Measurements from ENCODE around the gene CAPN7. TPM values are rescaled to one million over a fixed set of nuclear protein-coding genes. Genes with fewer than 3 reads are reported as not detected.

CAPN7 gene
- total and polyA plus RNA-seq, 8 donors, result 38.0 to 66.5 (median 51.5) TPM

GRCh38 chr3:15197340-15198029 lies 8.6 kb upstream of the CAPN7 start:
- no peak for ATAC-seq
- Histone ChIP-seq H3K36me3 (no peaks in the 10 kb centered on the region), H3K9me3 (no peaks in the 10 kb centered on the region), H3K4me3 (no peak overlapping the region), H3K27me3 (no peaks in the 10 kb centered on the region), H3K4me1 (no peaks in the 10 kb centered on the region), H3K27ac (no peak overlapping the region)
- intact Hi-C loops (cut with DNase I), result no loop called here
- DNase-seq, result no peak
- no peak for TF ChIP-seq CTCF (IDR thresholded peaks at IDR 0.05)

- no peaks in the 10 kb centered on the region for H3K36me3 ChIP-seq
- intact Hi-C loops (cut with DNase I), result no loop called here
- no peaks in the 10 kb centered on the region for H3K27me3 ChIP-seq
- no peak for TF ChIP-seq CTCF (IDR thresholded peaks at IDR 0.05)
- no peaks in the 10 kb centered on the region for H3K4me1 ChIP-seq
- no peak overlapping the region for H3K4me3 ChIP-seq
- no peaks in the 10 kb centered on the region for H3K9me3 ChIP-seq
- DNase-seq, result no peak
- H3K27ac ChIP-seq, result no peak overlapping the region
- no peak for ATAC-seq
Measured at GRCh38 chr3:15198686-15199085, 7.4 kb upstream of the CAPN7 start.

- DNase-seq (no peak), ATAC-seq (no peak)
- no peaks in the 10 kb centered on the region for H3K4me1 ChIP-seq
- no peaks in the 10 kb centered on the region for H3K27me3 ChIP-seq
- H3K27ac ChIP-seq, result no peak overlapping the region
- no peak for TF ChIP-seq CTCF (IDR thresholded peaks at IDR 0.05)
- H3K4me3 ChIP-seq, result no peak overlapping the region
- intact Hi-C loops (cut with DNase I), result no loop called here
- H3K9me3 ChIP-seq, result no peaks in the 10 kb centered on the region
- no peaks in the 10 kb centered on the region for H3K36me3 ChIP-seq
Measured at GRCh38 chr3:15199493-15200105, 6.4 kb upstream of the CAPN7 start.

- H3K9me3 ChIP-seq, result no peaks in the 10 kb centered on the region
- peaks cover 13 to 25% of the 10 kb centered on the region in 2 donors for H3K4me1 ChIP-seq
- no peaks in the 10 kb centered on the region for H3K27me3 ChIP-seq
- peak in 1 of 4 donors; percentile 36 for DNase-seq
- no peak for TF ChIP-seq CTCF (IDR thresholded peaks at IDR 0.05)
- no peak for ATAC-seq
- H3K4me3 ChIP-seq, result no peak overlapping the region
- no peak overlapping the region for H3K27ac ChIP-seq
- peaks cover 0 to under 1% of the 10 kb centered on the region in 2 donors for H3K36me3 ChIP-seq
- intact Hi-C loops (cut with DNase I), result no loop called here
Measured at GRCh38 chr3:15204005-15204404, 2.0 kb upstream of the CAPN7 start.

GRCh38 chr3:15205482-15205933 lies 538 bp upstream of the CAPN7 start:
- Histone ChIP-seq H3K27ac (peak overlapping the region; percentile 92 to 96), H3K9me3 (no peaks in the 10 kb centered on the region), H3K4me3 (peak overlapping the region; percentile 75 to 94), H3K27me3 (no peaks in the 10 kb centered on the region), H3K36me3 (peaks cover 0 to 4% of the 10 kb centered on the region in 2 donors), H3K4me1 (peaks cover 13 to 38% of the 10 kb centered on the region in 2 donors)
- no peak for TF ChIP-seq CTCF (IDR thresholded peaks at IDR 0.05)
- no peak for DNase-seq
- ATAC-seq, result no peak
- intact Hi-C loops (cut with DNase I), result no loop called here

Measured in left lung (tissue), 10 donors.